Hepatic stellate cell (primary cell): ENCODE data around the gene NAT14.
A peak's percentile ranks its signal among the peaks of the same experiment; 100 is the strongest.

Experiments
- DNase-seq: peaks from one replicate; pipeline ENCODE4 v3.0.0; 2011; ENCODE audit warnings: low spot score

Gene NAT14

GRCh38 chr19:55453511-55454260, 31.3 kb upstream of the NAT14 start:
- DNase-seq, result no peak

- DNase-seq, result peak; percentile 80
These were observed 30.2 kb upstream of the NAT14 start for GRCh38 chr19:55454787-55455243.

GRCh38 chr19:55455576-55456235, 29.3 kb upstream of the NAT14 start:
- no peak for DNase-seq

- no peak for DNase-seq
These were observed 28.6 kb upstream of the NAT14 start for GRCh38 chr19:55456347-55456746.

- no peak for DNase-seq
These were observed 27.1 kb upstream of the NAT14 start for GRCh38 chr19:55457683-55458457.

GRCh38 chr19:55459551-55459949, 25.4 kb upstream of the NAT14 start:
- DNase-seq, result no peak

GRCh38 chr19:55459950-55460657, 24.9 kb upstream of the NAT14 start:
- DNase-seq, result no peak

GRCh38 chr19:55460670-55461258, 24.2 kb upstream of the NAT14 start:
- peak; percentile 69 for DNase-seq

- peak; percentile 100 for DNase-seq
These were observed 23.6 kb upstream of the NAT14 start, which contains the start of gene ISOC2 for GRCh38 chr19:55461259-55461973. Gene ISOC2 (minus strand): TSS chr19:55461642. CDS start chr19:55456486, 5,156 bp downstream.

- peak; percentile 70 for DNase-seq
These were observed 22.9 kb upstream of the NAT14 start for GRCh38 chr19:55461974-55462626.

GRCh38 chr19:55462722-55463121, 22.3 kb upstream of the NAT14 start:
- no peak for DNase-seq

GRCh38 chr19:55463583-55464031, 21.4 kb upstream of the NAT14 start:
- no peak for DNase-seq

GRCh38 chr19:55464039-55464661, 20.8 kb upstream of the NAT14 start:
- DNase-seq, result no peak

- DNase-seq, result no peak
These were observed 20.3 kb upstream of the NAT14 start, which contains the start of gene C19orf85 for GRCh38 chr19:55464662-55465054. Gene C19orf85 (minus strand): TSS chr19:55464751. CDS start chr19:55464554, 197 bp downstream.

- DNase-seq, result no peak
These were observed 19.3 kb upstream of the NAT14 start for GRCh38 chr19:55465460-55466240.

GRCh38 chr19:55466241-55466614, 18.8 kb upstream of the NAT14 start:
- no peak for DNase-seq

- DNase-seq, result peak; percentile 87
These were observed 17.5 kb upstream of the NAT14 start for GRCh38 chr19:55467236-55468053.

- DNase-seq, result no peak
These were observed 17.0 kb upstream of the NAT14 start for GRCh38 chr19:55468054-55468393.
